ENCODE data around the gene GPR35. TPM values are rescaled to one million over a fixed set of nuclear protein-coding genes. Genes with fewer than 3 reads are reported as not detected.

The GPR35 gene
- total RNA-seq, 5 donors from 2014 or later (not counting 1 experiment from before 2014, with no cell fraction given): 6.2 to 16.2 (median 10.4) TPM

DNA sequence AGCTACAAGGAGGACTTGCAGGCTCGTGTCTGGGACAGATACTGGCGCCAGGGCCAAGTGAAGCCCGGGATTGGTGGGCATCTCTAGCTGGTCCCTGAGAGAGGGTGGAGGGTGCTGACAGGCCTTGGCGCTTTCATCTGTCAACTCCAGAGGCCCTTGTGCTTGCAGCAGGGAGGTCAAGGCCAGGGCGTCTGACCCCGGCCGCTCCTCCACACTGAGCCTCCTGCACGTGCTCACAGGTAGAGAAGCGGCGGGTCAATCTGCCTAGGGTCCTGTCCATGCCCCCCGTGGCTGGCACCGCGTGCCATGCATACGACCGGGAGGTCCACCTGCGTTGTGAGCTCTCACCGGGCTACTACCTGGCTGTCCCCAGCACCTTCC is 29.2 kb upstream of the GPR35 start:
- Mint-ChIP-seq H3K4me3 (no peak overlapping the region), H3K27me3 (no peaks in the 10 kb centered on the region), H3K4me1 (peaks cover 0 to 5% (median 3%) of the 10 kb centered on the region in 3 donors), H3K9me3 (no peaks in the 10 kb centered on the region), H3K27ac (no peak overlapping the region), H3K36me3 (no peaks in the 10 kb centered on the region)
- CTCF ChIA-PET: no interaction called here
- no peaks in the 10 kb centered on the region for H3K27me3 ChIP-seq (replicated peaks in 1 of 2; ENCODE audit: control insufficient read depth in 2 of 2, extremely low read depth in 1 of 2, insufficient read depth in 2 of 2, low read length in 1 of 2)
- ATAC-seq (replicated peaks in 1 of 4): no peak
- no peak overlapping the region for H3K4me3 ChIP-seq (ENCODE audit: control insufficient read depth in 1 of 2, extremely low read depth in 1 of 2, low read length in 1 of 2)
- 97% methylated on average over 17 of the region's 17 CpGs for WGBS (ENCODE audit: insufficient coverage)
- POLR2A ChIA-PET: no interaction called here
- H3K27ac ChIP-seq (ENCODE audit: low read length): no peak overlapping the region
- peaks cover 0 to 15% of the 10 kb centered on the region in 2 experiments for H3K4me1 ChIP-seq (ENCODE audit: control insufficient read depth in 1 of 2, extremely low read depth in 1 of 2, insufficient read depth in 2 of 2, low read length in 2 of 2)
- no peaks in the 10 kb centered on the region for H3K9me3 ChIP-seq
- H3K36me3 ChIP-seq (ENCODE audit: control insufficient read depth in 2 of 2, extremely low read depth in 1 of 2, insufficient read depth in 1 of 2, low read length in 1 of 2): peaks cover 29 to 82% of the 10 kb centered on the region in 2 donors
- no peak for DNase-seq

DNA sequence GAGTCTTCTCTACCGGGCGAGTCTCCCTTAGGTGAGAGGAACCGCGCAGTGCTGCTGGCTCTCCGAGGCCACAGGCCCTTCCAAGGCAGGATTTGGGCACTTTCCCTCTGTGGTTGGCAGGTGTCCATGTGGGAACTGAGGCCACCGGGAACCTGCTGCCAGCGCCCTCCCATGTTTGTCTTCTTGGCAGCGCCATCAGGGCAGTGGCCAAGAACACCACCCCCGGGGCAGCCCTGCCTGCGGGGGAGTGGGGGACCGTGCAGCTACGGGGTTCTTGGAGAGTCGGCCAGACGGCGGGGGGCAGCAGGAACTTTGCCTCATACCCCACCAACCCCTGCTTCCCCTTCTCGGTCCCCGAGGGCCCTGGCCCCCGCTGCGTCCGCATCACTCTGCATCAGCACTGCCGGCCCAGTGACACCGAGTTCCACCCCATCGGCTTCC is 28.8 kb upstream of the GPR35 start:
- Mint-ChIP-seq H3K36me3 (no peaks in the 10 kb centered on the region), H3K9me3 (no peaks in the 10 kb centered on the region), H3K4me1 (peaks cover 0 to 2% (median 1%) of the 10 kb centered on the region in 3 donors), H3K27ac (no peak overlapping the region), H3K4me3 (no peak overlapping the region), H3K27me3 (no peaks in the 10 kb centered on the region)
- H3K4me3 ChIP-seq (ENCODE audit: control insufficient read depth in 1 of 2, extremely low read depth in 1 of 2, low read length in 1 of 2): no peak overlapping the region
- peaks cover 0 to 15% of the 10 kb centered on the region in 2 experiments for H3K4me1 ChIP-seq (ENCODE audit: control insufficient read depth in 1 of 2, extremely low read depth in 1 of 2, insufficient read depth in 2 of 2, low read length in 2 of 2)
- ChIA-PET POLR2A (no interaction called here), CTCF (no interaction called here)
- 99% methylated on average over 11 of the region's 23 CpGs for WGBS (ENCODE audit: insufficient coverage)
- no peaks in the 10 kb centered on the region for H3K27me3 ChIP-seq (replicated peaks in 1 of 2; ENCODE audit: control insufficient read depth in 2 of 2, extremely low read depth in 1 of 2, insufficient read depth in 2 of 2, low read length in 1 of 2)
- H3K36me3 ChIP-seq (ENCODE audit: control insufficient read depth in 2 of 2, extremely low read depth in 1 of 2, insufficient read depth in 1 of 2, low read length in 1 of 2): peaks cover 27 to 78% of the 10 kb centered on the region in 2 donors
- ATAC-seq (replicated peaks in 1 of 4) (no peak), DNase-seq (no peak)
- H3K27ac ChIP-seq (ENCODE audit: low read length): no peak overlapping the region
- H3K9me3 ChIP-seq: no peaks in the 10 kb centered on the region

DNA sequence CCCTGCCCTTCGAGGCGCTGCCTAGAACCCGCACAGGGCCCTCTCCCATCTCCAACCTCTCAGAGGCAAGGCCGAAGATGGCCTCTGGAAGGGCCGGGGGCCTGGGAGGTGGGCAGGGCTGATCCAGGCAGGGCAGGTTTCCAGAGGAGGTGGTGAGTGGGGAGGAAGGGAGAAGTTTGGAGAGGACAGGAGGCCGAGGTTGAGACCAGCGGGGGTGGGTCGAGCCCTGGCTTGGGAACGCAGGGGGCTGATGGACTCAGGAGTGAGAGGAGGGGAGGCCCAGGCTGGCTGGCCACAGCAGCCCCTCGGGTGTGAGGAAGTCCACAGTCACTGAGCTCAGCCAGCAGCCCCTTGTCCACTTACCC is 28.2 kb upstream of the GPR35 start:
- POLR2A ChIA-PET: no interaction called here
- no peak overlapping the region for H3K4me3 Mint-ChIP-seq
- no peaks in the 10 kb centered on the region for H3K9me3 Mint-ChIP-seq
- no peaks in the 10 kb centered on the region for H3K27me3 ChIP-seq (replicated peaks in 1 of 2; ENCODE audit: control insufficient read depth in 2 of 2, extremely low read depth in 1 of 2, insufficient read depth in 2 of 2, low read length in 1 of 2)
- no peaks in the 10 kb centered on the region for H3K9me3 ChIP-seq
- no peak overlapping the region for H3K27ac Mint-ChIP-seq
- 93% methylated on average over 3 of the region's 10 CpGs for WGBS (ENCODE audit: insufficient coverage)
- H3K4me1 Mint-ChIP-seq: peaks cover 0 to 2% (median 0%) of the 10 kb centered on the region in 3 donors
- peaks cover 0 to 15% of the 10 kb centered on the region in 2 experiments for H3K4me1 ChIP-seq (ENCODE audit: control insufficient read depth in 1 of 2, extremely low read depth in 1 of 2, insufficient read depth in 2 of 2, low read length in 2 of 2)
- H3K27me3 Mint-ChIP-seq: no peaks in the 10 kb centered on the region
- H3K27ac ChIP-seq (ENCODE audit: low read length): no peak overlapping the region
- peaks cover 31 to 73% of the 10 kb centered on the region in 2 donors for H3K36me3 ChIP-seq (ENCODE audit: control insufficient read depth in 2 of 2, extremely low read depth in 1 of 2, insufficient read depth in 1 of 2, low read length in 1 of 2)
- ATAC-seq (replicated peaks in 1 of 4) (no peak), DNase-seq (no peak)
- CTCF ChIA-PET: no interaction called here
- H3K4me3 ChIP-seq (ENCODE audit: control insufficient read depth in 1 of 2, extremely low read depth in 1 of 2, low read length in 1 of 2): no peak overlapping the region
- H3K36me3 Mint-ChIP-seq: no peaks in the 10 kb centered on the region

DNA sequence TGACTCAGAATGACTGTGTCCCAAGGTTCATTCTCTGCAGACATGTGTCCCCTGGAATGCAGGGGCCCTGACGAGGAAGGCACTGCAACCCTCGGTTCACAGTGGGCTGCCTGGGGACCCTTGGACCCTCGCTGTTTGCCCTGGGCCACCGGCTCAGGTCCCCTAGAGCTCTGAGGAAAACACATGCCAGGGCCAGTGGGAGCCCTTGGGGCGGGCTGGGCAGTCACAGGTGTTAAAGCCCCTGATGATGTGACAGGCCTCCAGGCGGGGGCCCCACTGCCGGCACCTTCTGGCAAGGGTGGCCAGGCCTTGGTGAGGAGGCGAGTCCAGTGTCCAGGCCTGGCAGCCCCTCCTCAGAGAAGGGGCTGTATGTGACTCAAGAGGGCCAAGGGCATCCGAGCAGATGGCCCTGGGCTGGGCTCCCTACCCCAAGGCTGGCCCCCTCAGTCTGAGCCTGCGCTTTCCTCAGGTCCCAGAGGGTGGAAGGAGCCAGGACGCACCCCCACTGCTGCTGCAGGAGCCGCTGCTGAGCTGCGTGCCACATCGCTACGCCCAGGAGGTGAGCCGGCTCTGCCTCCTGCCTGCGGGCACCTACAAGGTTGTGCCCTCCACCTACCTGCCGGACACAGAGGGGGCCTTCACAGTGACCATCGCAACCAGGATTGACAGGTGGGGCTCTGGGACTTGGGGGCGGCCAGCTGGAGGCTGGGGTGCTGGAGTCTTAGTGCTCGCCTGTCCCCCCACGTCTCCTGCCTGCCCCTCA is 27.7 kb upstream of the GPR35 start:
- 92% methylated on average over 19 of the region's 22 CpGs for WGBS (ENCODE audit: insufficient coverage)
- H3K9me3 Mint-ChIP-seq: no peaks in the 10 kb centered on the region
- DNase-seq: no peak
- Histone ChIP-seq H3K4me3 (ENCODE audit: control insufficient read depth in 1 of 2, extremely low read depth in 1 of 2, low read length in 1 of 2) (no peak overlapping the region), H3K27ac (ENCODE audit: low read length) (no peak overlapping the region), H3K27me3 (replicated peaks in 1 of 2; ENCODE audit: control insufficient read depth in 2 of 2, extremely low read depth in 1 of 2, insufficient read depth in 2 of 2, low read length in 1 of 2) (no peaks in the 10 kb centered on the region), H3K36me3 (ENCODE audit: control insufficient read depth in 2 of 2, extremely low read depth in 1 of 2, insufficient read depth in 1 of 2, low read length in 1 of 2) (peaks cover 31 to 67% of the 10 kb centered on the region in 2 donors), H3K4me1 (ENCODE audit: control insufficient read depth in 1 of 2, extremely low read depth in 1 of 2, insufficient read depth in 2 of 2, low read length in 2 of 2) (peaks cover 0 to 15% of the 10 kb centered on the region in 2 experiments), H3K9me3 (no peaks in the 10 kb centered on the region)
- no peak for ATAC-seq (replicated peaks in 1 of 4)
- no peaks in the 10 kb centered on the region for H3K27me3 Mint-ChIP-seq
- ChIA-PET POLR2A (no interaction called here), CTCF (no interaction called here)
- no peak overlapping the region for H3K4me3 Mint-ChIP-seq
- no peaks in the 10 kb centered on the region for H3K36me3 Mint-ChIP-seq
- H3K4me1 Mint-ChIP-seq: peaks cover 0 to 2% (median 0%) of the 10 kb centered on the region in 3 donors
- H3K27ac Mint-ChIP-seq: no peak overlapping the region

DNA sequence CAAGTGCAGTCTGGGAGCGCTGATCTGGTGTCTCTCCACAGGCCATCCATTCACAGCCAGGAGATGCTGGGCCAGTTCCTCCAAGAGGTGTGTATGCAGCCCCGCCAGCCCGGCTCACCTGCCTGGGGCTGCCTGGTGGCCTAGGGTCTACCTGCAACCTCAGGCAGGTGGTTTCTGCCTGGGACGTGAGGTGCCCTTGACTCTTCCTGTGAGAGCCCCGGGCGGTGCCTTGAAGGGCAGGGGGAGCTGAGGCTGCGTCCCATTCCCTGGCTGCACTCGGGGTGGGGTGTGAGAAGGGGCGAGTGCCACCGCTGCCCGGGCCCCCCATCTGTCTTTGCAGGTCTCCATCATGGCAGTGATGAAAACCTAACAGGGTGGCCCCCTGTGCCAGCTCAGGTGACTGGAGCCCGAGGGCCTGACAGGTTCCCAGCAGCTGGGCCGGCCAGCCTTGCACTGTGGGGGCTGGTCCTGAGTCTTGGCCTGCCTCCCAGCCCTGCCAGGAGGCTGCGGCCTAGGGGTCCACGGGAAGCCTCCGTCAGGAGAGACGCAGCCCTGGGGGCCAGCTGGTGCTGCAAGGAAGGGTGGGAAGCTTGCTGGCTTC is 26.9 kb upstream of the GPR35 start:
- ChIA-PET POLR2A (no interaction called here), CTCF (no interaction called here)
- Histone ChIP-seq H3K9me3 (no peaks in the 10 kb centered on the region), H3K4me1 (ENCODE audit: control insufficient read depth in 1 of 2, extremely low read depth in 1 of 2, insufficient read depth in 2 of 2, low read length in 2 of 2) (peaks cover 0 to 15% of the 10 kb centered on the region in 2 experiments), H3K27ac (ENCODE audit: low read length) (no peak overlapping the region), H3K4me3 (ENCODE audit: control insufficient read depth in 1 of 2, extremely low read depth in 1 of 2, low read length in 1 of 2) (no peak overlapping the region), H3K36me3 (ENCODE audit: control insufficient read depth in 2 of 2, extremely low read depth in 1 of 2, insufficient read depth in 1 of 2, low read length in 1 of 2) (peaks cover 26 to 59% of the 10 kb centered on the region in 2 donors), H3K27me3 (replicated peaks in 1 of 2; ENCODE audit: control insufficient read depth in 2 of 2, extremely low read depth in 1 of 2, insufficient read depth in 2 of 2, low read length in 1 of 2) (no peaks in the 10 kb centered on the region)
- Mint-ChIP-seq H3K27ac (no peak overlapping the region), H3K36me3 (no peaks in the 10 kb centered on the region), H3K27me3 (no peaks in the 10 kb centered on the region), H3K9me3 (no peaks in the 10 kb centered on the region), H3K4me1 (peaks cover 0 to 2% (median 0%) of the 10 kb centered on the region in 3 donors), H3K4me3 (no peak overlapping the region)
- DNase-seq (no peak), ATAC-seq (replicated peaks in 1 of 4) (no peak)
- WGBS (ENCODE audit: insufficient coverage): 95% methylated on average over 16 of the region's 17 CpGs

DNA sequence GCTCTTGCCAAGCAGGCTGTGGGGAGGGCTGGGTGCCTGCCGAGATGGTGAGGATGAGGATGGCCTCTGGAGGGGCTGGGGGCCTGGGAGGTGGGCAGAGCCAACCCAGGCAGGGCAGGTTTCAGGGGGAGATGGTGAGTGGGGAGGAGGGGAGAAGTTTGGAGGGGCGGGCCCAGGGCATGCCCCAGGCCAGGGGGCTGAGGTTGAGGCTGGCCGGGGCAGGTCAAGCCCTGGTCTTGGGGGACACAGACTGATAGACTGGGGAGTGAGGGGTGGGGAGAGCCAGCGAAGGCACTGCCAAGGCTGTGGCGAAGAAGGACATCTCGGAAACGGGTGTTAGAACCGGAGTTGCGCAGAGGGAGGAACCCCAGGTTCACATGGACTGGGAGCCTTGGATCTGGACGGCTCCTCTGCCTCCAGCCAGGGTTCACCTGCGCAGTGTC is 26.1 kb upstream of the GPR35 start:
- Mint-ChIP-seq H3K27ac (no peak overlapping the region), H3K36me3 (no peaks in the 10 kb centered on the region), H3K4me1 (peaks cover 0 to 2% (median 0%) of the 10 kb centered on the region in 3 donors), H3K9me3 (no peaks in the 10 kb centered on the region), H3K4me3 (no peak overlapping the region), H3K27me3 (no peaks in the 10 kb centered on the region)
- H3K4me1 ChIP-seq (ENCODE audit: control insufficient read depth in 1 of 2, extremely low read depth in 1 of 2, insufficient read depth in 2 of 2, low read length in 2 of 2): peaks cover 0 to 11% of the 10 kb centered on the region in 2 experiments
- no peaks in the 10 kb centered on the region for H3K27me3 ChIP-seq (replicated peaks in 1 of 2; ENCODE audit: control insufficient read depth in 2 of 2, extremely low read depth in 1 of 2, insufficient read depth in 2 of 2, low read length in 1 of 2)
- no peak overlapping the region for H3K4me3 ChIP-seq (ENCODE audit: control insufficient read depth in 1 of 2, extremely low read depth in 1 of 2, low read length in 1 of 2)
- 94% methylated on average over 6 of the region's 11 CpGs for WGBS (ENCODE audit: insufficient coverage)
- ATAC-seq (replicated peaks in 1 of 4): no peak
- no peak overlapping the region for H3K27ac ChIP-seq (ENCODE audit: low read length)
- no peaks in the 10 kb centered on the region for H3K9me3 ChIP-seq
- POLR2A ChIA-PET: no interaction called here
- peaks cover 26 to 52% of the 10 kb centered on the region in 2 donors for H3K36me3 ChIP-seq (ENCODE audit: control insufficient read depth in 2 of 2, extremely low read depth in 1 of 2, insufficient read depth in 1 of 2, low read length in 1 of 2)
- DNase-seq: no peak
- CTCF ChIA-PET: no interaction called here
